Measurements from ENCODE around the gene UGGT1.
"Not testable (repeated sequence)": the region's sequence is repeated elsewhere in the genome, so short reads cannot be mapped to it uniquely, and the experiment has no call there.

UGGT1 gene

DNA sequence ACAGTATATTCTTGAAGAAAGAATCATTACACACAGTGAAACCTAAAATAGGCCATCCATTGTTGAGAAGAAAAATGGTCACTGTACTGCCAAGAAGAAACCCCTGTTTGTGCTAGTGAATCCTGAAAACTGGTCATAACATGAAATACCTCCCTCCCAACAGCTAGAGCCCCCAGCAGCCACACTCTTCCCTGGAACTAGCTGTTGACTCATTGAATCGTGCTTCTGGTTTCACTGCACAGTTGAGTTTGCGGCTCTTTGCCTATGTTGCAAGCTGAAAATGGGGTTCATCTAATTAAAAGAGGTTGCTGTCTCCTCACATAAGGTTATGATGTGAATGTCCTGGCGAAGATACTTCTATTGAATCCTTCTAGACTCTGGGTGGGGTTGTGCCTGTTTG, 86.3 kb downstream of the UGGT1 start:
- no peak for DNase-seq (ENCODE audit: low read depth in 2 of 2)

DNA sequence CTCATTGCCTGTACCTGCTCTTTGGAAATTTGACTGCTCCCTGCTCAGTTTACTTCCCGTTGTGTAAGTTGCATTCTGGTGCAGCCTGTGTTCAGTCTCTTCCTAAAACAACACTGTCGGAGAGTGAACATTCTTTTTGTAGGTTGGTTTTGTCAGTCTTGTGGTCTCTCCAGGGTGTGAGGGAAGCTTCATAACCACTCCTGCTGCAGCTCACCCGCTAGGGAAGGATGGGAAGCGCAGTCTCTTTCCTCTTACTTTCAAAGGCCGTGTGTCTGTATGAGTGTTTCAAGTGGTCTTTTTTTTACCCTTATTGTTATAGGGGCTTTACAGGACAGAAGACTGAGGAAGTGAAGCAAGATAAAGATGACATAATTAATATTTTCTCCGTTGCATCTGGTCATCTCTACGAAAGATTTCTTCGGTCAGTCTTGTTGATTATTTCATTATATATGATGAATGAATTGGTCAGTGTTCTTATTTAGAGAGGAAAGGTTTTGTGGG, 87.2 kb downstream of the UGGT1 start:
- no peak for DNase-seq (ENCODE audit: low read depth in 2 of 2)

DNA sequence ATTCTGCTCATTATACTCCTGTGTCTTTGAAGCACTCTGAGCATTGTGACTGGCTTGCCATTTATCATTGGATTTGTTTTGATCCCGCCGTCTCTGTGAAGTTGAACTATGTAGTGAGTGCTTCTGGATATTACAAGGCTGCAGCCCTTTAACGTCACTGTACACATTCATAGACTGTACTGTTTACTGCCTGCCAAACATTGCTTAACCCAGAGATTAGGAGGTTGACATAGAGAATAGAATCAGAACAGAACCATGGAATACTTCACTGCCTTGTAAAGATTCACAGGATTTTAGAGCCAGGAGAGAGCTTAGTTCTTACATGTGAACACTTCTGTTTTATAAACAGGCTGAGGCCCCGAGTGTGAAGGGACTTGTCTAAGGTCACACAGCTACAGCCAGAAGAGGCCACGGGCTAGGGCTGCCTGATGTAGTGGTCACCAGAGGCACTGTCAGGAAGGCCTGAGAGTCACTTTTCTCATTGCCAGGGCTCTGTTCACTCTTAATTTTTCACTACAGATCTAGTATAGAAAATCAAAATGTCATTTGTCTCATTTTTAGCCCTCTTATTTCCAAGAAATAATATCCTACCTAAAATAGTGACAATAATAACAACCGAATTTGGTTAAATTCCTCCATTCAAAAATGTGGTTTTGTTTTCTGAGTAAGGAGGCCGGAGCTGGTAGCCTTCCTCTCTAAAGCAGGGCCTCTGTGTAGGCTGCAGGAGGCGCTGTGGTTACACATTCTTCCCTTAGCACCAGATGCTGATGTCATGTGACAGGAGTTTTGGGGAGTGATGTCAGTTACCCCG, 87.9 kb downstream of the UGGT1 start:
- peak in 1 of 2 experiments; percentile 29 for DNase-seq (ENCODE audit: low read depth in 2 of 2)

DNA sequence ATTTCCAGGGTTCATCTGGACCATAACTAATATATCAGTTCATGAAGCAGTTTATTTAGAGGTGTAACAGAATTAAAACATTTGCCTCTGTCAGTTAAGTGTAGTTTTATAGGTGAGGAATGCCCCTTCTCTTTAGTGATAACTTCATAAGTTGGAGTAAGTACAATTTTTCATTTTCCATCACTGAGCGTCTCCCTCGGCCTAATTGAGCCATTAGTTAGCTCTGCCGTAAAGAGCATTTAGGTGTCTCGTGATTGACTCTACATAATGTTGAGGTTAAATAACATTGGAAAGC, 88.4 kb downstream of the UGGT1 start:
- no peak for DNase-seq (ENCODE audit: low read depth in 2 of 2)

DNA sequence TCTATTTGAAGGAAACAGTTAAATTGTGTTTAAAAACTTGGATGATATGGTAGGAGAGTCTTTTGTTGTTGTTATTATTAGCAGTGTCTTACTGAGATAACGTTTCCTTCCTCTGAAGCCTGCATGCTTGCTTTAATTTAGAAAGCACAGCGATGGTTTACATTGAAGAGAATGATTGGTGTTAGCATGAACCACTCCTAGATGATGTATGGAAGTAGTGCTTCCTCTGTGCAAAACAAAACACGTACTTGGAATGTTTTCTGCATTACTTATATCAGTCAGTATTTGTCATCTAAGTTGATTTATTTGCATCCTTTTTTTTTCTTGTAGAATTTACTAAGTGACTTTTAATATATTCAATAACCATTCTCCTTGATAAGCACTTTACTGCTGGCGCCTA, 89.0 kb downstream of the UGGT1 start:
- no peak for DNase-seq (ENCODE audit: low read depth in 2 of 2)

DNA sequence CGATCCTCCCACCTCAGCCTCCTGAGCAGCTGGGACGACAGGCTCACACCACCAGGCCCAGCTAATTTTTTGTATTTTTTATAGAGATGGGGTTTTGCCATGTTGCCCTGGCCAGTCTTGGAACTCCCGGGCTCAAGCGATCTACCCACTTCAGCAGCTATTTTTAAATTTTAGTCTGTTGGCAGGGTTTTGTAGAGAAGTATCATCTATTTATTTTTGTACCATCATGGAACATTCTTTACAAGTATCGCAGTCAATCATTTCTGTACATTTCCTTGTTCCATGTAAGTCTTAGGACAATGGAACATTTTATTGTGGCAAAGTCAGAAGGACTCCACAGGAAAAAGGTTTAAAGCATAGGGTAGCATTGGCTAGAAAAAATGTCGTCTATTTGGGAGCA, 94.6 kb downstream of the UGGT1 start:
- no peak for DNase-seq (ENCODE audit: low read depth in 2 of 2)

DNA sequence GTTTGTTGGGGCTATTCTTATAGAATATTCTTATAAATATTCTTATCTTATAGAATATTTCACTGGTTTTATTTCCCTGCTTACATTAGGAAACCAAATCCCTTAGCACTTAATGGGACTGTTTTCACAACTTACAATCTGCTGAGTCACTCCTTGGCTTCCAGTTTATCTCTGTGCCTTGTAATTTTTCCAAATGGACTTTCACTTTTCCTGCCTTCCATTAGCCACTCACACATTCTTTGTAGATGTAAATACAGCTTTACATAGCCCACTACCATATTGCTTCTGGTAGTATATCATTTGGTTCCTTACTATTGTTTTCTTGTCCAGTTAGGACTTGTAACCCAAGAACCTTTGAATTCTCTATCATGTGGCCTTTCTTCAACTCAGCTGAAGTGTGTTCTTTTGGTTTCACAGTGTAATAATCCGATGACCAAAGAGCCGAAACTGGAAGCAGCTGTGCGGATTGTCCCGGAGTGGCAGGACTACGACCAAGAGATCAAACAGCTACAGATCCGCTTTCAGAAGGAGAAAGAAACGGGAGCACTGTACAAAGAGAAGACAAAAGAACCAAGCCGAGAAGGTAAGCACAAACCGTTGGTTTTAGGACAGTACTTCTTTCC, 96.1 kb downstream of the UGGT1 start:
- DNase-seq (ENCODE audit: low read depth in 2 of 2) = no peak

DNA sequence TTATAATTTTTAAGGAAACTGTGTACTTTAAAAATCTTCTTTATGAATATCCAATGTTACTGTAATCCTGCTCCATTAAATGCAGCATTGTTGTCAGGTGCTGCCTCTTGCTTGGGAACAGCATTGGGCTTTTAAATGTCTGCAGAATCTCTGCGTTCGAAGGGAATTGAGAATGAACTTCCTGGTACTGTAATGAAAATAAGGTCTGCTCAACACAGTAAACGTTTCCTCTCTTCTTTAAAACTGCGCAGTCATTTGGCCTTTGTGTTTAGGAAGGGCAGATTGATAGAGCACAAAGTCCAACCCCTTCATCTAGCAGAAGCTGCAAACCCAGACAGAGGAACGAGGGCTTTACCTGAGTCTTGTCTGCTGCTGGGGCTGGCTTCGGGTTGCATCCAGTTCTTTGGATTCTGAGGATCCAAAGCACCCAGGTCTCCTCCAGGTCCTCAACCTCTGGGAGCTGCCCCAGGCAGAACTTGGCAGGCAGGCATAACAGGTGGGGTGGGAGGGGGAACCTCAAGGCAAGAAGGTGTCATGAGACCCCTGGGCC, 104.5 kb downstream of the UGGT1 start:
- DNase-seq (ENCODE audit: low read depth in 2 of 2) = no peak

DNA sequence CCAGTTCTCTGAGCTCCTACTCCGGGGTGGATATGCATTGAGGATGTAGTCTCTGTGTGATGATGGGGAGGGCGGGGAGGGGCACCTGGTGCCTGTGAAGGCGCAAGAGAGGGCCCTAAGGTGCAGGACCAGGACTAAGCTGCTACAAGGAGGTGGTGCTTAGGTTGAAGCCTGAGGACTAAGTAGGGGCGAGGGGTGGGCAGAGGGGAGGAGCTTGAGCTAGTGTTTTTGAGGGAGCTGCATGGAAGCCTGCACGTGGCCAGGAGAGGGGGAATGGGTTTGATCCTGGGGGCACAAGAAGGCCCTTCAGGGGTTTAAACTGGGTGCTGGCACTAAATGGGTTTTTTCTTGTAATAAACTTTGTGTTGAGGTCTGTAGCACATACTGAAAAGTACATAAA, 105.0 kb downstream of the UGGT1 start:
- DNase-seq (ENCODE audit: low read depth in 2 of 2) = no peak

DNA sequence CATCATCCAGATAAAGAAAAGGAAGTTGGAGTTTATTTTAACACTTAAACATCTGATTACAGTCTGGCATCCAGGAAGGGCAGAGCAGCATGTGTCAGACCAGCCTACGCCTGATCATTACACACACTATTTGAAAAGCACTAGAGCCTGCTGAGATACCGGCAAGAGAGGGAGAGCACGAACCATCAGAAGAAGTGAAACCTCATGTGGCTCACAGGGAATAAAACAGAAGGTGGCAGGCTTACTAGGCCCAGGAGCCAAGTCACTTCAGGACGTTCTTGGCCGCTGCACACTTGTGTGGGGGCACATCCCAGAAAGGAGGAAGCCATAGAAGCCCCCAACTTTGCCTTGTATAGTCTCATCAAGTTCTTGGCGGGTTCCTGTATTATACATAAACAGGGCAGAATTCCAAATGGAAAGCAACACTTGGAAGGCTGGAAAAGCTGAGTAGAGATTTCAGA, 105.5 kb downstream of the UGGT1 start:
- no peak for DNase-seq (ENCODE audit: low read depth in 2 of 2)

DNA sequence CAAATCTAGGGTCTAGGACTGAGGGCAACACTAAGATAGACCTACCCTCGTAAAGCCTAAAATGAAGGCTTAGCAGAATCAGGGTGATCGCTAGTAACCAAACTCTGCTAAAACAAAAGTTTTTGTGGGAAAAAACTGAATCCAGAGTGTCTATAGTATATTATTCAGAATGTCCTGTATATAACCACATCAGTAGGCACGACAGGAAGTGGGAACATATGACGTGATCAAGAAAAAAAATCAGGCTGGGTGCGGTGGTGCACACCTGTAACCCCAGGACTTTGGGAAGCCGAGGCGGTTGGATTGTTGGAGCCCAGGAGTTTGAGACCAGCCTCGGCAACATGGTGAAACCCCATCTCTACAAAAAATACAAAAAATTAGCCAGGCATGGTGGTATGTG, 106.1 kb downstream of the UGGT1 start:
- DNase-seq (ENCODE audit: low read depth in 2 of 2) = no peak

DNA sequence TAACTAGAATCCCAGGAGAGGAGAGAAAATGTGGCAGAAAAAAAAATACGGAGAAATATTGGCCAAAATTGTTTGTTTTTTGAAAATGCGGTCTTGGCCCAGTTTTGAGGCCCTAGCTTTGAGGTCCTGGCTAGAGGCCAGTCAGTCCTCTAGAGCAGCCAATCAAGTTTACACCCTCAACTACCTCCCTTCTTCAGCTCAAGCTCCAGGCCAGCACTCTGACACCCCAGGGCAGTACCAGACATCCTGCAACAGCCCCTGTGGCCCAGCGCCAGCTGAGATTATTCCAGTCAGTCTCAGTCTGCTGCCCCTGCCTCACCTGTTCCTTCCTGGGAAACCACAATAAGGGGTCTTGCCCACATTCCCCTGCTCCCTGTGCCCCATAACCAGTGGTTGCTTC, 107.7 kb downstream of the UGGT1 start:
- no peak for DNase-seq (ENCODE audit: low read depth in 2 of 2)

DNA sequence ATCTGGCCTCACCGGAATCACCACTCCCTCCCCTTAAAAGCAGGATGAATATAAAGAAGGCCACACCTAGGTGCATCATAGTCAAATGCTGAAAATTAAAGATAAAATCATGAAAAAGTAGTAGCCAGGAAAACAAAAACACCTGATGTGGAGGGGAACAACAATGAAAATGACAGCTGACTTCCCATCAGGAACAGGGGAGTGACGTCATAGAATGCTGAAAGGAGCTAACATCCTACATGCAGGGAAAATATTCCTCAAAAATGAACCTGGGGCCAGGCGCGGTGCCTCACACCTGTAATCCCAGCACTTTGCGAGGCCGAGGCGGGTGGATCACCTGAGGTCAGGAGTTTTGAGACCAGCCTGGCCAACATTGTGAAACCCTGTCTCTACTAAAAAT, 108.1 kb downstream of the UGGT1 start:
- no peak for DNase-seq (ENCODE audit: low read depth in 2 of 2)

DNA sequence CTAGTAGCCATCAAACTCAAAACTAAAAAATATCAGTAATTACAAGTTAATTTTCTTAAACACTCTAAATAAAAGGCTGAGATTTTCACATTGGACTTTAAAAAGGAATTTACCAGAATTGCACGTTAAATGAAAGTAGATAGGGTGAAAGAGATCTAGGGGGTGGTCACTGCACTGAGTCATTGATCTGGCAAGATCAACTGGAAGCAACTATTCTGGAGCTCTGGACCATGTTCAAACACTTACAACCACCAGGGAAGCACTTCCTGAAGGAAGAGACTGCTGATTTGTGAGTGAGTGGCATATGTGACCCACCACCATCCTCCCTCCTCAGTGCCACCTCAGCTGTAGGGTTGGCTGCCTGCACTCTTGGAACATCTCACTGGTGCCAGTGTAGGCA, 111.8 kb downstream of the UGGT1 start:
- no peak for DNase-seq (ENCODE audit: low read depth in 2 of 2)

DNA sequence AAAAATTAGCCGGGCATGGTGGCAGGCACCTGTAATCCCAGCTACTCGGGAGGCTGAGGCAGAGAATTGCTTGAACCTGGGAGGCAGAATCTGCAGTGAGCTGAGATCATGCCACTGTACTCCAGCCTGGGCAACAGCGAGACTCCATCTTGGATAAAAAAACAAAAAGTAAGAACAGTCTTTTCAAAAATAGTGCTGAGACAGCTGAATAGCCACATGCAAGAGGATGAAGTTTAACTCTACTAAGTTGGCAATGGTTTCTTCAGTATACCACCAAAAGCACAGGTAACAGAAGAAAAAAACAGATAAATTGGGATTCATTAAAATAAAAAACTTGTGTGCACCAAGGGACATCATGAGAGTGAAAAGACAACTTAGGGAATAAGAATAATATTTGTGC, 115.2 kb downstream of the UGGT1 start:
- DNase-seq (ENCODE audit: low read depth in 2 of 2) = no peak

DNA sequence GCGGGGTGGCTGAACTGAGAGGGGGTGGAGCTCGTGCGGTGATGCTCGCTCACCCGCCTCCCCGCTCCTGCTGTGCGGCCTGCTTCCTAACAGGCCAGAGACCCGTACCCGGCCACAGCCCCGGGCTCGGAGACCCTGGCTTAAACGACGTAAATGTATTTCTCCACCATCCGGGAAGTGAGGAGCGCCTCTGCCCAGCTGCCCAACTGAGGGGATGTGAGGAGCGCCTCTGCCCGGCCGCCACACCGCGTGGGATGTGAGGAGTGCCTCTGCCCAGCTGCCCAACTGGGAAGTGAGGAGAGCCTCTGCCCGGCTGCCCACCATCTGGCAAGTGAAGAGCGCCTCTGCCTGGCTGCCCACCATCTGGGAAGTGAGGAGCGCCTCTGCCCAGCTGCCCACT, 117.0 kb downstream of the UGGT1 start:
- no peak for DNase-seq (ENCODE audit: low read depth in 2 of 2)

DNA sequence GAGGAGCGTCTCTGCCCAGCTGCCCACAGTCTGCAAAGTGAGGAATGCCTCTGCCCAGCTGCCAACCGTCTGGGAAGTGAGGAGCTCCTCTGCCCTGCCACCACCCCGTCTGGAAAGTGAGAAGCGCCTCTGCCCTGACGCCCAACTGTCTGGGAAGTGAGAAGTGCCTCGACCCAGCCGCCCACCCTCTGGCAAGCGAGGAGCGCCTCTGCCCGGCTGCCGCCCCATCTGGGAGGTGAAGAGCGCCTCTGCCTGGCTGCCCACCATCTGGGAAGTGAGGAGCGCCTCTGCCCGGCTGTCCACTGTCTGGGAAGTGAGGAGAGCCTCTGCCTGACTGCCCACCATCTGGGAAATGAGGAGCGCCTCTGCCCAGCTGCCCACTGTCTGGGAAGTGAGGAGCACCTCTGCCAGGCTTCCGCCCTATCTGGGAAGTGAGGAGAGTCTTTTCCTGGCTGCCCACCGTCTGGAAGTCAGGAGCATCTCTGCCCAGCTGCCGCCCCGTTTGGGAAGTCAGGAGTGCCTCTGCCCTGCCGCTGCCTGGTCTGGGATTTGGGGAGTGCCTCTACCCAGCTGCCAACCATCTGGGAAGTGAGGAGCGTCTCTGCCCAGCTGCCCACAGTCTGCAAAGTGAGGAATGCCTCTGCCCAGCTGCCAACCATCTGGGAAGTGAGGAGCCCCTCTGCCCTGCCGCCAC, 117.8 kb downstream of the UGGT1 start:
- not testable (repeated sequence) for DNase-seq (ENCODE audit: low read depth in 2 of 2)

DNA sequence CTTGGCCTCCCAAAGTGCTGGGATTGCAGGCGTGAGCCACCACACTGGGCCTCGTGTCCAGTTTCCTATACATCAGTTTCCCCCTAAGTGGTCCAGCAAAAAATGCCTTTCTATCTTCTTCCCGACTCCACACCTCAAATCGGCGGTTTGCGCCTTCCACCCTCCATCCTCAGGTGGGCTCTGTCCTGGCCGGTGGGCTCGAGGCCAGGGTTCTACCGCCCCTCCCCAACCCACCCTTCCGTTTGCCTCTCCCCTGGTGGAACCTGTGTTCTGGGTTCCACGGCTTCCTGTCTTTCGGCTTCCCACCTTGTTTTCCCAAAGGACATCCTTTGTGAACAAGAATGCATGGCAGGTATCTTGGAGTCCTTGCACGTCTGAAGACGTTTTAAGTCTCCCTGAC, 123.3 kb downstream of the UGGT1 start:
- no peak for DNase-seq (ENCODE audit: low read depth in 2 of 2)

DNA sequence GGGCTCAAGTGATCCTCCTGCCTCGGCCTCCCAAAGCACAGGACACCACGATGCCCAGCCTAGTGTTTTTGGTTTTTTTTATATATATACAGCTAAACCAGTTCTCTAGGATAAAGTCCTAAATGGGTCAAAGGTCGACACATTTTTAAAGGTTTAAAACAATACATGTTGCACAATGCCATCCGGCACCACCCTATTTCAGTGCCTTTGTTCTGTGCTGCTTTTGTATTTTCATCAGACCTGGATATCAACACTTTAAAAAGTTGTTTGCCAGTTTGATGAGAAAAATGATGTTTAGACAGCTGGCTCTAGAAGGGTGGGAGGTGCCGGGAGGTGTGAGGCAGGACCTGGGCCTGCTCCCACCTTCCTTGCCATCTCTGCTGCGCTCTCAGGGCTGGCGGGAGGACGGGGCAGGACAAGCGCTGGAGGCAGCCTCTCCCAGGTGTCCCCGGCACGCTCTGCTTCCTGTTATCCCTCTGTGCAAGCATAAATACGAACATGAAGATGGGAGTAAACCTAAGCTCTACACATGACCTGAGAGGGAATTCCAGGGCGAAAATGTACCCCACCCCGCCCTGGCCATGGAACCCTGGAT, 124.0 kb downstream of the UGGT1 start:
- DNase-seq (ENCODE audit: low read depth in 2 of 2) = no peak

DNA sequence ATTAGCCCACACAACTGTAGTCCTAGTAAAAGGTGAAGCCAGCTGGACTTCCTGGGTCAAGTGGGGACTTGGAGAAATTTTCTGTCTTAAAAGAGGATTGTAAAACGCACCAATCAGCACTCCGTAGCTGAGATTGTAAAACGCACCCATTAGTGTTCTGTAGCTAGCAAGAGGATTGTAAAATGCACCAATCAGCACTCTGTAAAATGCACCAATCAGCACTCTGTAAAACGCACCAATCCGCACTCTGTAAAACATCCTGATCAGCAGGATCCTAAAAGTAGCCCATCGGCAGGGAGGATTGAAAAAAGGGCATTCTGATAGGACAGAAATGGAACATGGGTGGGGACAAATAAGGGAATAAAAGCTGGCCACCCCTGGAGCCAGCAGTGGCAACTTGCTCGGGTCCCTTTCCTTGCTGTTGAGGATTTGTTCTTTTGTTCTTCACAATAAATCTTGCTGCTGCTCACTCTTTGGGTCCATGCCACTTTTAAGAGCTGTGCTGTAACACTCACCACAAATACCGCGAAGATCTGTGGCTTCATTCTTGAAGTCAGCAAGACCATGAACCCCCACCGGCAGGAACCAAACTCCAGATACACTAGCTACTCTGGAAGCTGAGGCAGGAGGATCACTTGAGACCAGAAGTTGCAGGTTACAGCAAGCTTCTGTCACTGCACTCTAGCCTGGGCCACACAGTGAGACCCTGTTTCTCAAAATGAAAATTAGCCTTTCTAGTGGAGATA, 125.1 kb downstream of the UGGT1 start:
- no peak for DNase-seq (ENCODE audit: low read depth in 2 of 2)

DNA sequence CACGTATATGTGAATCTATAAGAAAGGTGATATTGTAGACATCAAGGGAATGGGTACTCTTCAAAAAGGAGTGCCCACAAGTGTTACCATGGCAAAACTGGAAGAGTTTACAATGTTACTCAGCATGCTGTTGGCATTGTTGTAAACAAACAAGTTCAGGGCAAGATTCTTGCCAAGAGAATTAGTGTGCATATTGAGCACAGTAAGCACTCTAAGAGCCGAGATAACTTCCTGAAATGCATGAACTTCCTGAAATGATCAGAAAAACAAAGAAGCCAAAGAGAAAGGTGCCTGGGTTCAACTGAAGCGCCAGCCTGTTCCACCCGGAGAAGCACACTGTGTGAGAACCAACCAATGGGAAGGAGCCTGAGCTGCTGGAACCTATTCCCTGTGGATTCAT, 126.7 kb downstream of the UGGT1 start:
- DNase-seq (ENCODE audit: low read depth in 2 of 2) = no peak

DNA sequence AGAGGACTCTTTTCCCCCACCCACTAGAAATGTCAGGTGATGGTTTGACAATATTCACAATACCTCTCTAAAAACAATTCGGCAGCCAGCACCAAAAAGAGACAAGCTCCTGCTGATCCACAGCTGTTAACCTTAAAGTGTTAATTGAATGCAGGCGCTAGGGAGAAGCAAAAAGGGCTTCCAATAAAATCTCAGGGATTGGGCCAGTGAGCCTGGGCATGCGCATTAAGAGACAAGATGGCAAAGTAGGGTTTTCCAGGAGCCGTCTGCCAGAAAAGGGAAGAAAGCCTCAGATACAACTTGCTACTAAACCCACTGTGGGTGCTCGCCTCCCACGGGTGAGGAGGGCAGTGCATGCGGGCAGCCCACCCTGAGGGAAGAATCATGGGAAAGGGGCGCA, 128.9 kb downstream of the UGGT1 start:
- DNase-seq (ENCODE audit: low read depth in 2 of 2) = no peak
